ENCODE data around the gene GRHL3.

The GRHL3 gene

DNA sequence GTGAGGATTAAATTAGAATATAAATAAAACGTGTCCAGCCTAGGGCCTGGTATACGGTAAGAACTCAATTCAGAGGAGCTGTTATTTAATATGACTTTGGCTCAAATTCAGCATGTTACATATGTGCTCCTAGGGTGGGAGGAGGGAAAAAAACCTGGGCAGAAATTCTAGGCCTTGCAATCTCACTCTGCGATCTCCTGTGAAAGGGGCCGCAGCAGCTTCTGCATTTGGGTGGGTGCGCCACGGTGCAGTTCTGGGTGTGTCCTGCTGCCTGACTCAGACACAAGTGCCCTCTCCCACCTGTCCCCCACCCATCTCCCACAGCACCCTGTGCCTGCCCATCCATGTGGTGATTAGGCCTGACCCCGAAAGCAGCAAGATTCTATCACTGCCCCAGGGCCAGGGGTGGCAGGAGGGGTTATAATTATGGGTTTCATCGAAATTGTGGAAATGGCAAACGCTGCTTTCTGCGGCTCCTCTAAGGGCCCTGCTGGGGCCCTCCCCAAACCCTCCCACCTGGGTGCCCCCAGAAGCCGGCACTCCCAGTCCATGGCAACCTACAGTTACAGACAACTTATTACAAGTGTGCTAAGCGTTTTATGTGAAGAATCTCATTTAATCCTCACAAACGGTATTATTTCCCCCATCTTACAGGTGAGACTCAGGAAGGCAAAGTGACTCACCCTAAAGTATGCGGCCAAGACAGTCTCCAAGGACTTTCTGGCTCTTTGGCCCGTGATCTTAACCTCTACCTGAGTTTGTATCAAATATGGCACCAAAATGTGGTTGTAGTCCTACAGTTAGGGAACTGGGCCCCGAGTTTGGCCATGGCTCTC lies 25.5 kb upstream of the GRHL3 start:
- DNase-seq (ENCODE audit: low read depth in 2 of 2, low spot score in 1 of 2): no peak

DNA sequence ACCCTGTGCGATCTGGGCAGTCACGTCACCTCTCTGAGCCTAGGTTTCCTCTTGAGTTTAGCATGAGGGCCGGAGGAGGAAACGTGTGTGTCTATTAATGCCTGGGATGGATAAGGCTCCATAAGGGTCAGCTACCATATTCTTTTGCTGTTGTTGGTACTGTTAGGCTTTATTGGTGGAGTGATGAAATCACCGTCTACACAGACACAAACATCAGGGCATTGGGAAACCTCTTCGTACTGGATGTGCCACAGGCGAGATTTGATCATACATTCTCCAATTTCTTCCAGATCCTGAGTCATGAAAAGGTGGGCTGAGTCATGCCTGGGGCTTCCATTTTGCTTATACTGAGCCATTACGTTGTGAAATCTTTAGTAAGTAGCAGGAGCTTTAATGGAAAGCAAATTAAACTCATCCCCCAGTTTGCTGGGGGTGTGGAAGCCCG lies 24.9 kb upstream of the GRHL3 start:
- no peak for DNase-seq (ENCODE audit: low read depth in 2 of 2, low spot score in 1 of 2)

DNA sequence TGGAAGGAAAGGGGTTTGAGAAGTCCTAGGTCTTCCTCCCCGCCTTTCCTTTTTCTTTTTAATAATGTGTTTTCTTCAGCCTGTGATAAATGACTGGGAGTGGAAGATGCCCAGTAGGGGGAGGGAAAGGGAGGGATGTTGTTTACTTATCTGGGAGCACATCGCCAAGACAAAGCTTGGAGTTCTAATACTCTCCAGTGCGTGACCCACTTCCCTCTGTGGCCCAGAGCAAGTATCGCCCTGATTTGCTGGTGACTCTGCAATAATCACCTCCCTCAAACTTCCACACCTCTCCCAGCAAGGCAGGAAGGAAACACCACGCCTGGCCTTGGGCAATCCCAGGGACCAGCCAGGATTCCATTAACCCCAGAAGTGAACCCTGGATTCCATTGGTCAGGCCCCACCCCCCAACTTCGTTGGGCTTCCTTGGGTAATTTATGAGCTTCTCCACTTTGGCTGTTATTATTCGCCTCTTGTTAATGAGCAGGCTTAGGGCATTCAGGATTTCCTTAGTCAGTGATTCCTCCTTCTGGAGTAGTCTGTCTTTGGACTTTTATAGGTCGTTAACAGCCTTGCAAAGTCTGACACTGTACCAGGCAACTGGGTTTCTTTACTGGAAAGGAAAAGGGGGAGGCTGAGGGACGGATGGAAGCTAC lies 24.3 kb upstream of the GRHL3 start:
- no peak for DNase-seq (ENCODE audit: low read depth in 2 of 2, low spot score in 1 of 2)

DNA sequence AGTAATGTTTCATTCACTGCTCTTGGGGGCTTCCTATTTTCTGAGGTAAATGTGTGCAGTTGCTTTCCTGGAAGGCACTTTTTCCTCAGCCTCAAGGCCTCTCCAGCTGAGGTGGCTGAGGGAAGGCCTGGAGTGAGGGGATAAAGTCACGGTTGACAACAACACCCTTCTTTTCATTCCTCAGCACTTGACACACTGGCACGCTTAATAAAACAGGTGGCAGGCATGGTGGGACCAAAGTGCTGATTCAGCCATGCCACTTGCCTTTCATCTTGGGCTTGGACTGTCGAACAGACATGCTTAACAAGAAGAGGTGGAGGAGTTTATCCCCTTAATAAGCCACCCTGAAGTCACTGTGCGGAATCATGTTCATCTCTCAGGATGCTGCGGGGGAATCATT lies 23.6 kb upstream of the GRHL3 start:
- DNase-seq (ENCODE audit: low read depth in 2 of 2, low spot score in 1 of 2): no peak

DNA sequence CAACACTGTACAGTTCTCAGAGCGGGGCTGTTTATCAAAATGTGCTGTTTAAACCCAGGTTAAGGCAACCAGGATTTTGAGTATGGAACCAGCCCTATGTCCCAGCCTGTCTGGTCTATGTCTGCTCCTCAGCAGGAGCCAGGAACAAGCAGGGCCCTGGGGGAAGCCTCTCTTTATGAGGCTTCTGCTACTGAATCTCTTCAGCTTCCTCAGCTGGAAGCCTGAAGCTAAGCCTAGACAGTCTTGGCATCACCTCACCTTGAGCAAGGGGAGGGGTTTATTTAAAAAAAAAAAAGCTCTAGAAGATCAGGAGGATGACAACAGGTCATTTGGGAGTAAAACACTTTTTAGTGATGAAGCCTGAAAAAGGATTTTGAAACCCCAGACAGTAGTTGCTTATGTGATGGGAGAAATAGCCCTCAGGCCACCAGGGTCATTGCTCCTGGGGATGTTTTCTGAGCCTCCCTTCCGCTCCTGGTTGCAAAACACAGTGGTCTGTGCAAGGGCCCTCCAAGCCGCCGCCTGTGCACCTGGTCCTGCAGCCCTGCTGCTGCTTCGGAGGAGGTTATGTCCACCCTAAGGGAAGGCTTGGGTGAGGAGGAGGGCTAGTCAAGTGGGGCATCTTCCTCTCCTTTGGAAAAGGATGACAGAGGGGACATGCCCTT lies 21.8 kb upstream of the GRHL3 start:
- DNase-seq (ENCODE audit: low read depth in 2 of 2, low spot score in 1 of 2): no peak

DNA sequence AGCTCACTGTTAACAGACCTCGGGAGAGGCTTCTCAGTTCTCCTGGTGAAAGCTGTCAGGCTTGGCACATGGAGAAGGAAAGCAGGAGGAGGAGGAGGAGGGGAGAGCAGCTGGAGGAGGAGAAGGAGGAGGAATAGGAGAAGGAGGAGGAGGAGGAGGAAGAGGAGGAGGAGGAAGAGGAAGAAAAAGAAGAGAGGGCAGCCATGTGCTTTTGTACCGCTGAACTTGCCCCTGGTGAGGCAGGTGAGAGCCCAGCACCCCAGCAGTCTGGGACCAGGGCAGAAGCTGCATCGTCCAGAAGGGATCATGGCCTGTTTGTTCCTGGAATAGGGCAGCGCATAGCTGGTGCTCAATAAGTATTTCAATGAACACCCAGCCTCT lies 21.3 kb upstream of the GRHL3 start:
- no peak for DNase-seq (ENCODE audit: low read depth in 2 of 2, low spot score in 1 of 2)

DNA sequence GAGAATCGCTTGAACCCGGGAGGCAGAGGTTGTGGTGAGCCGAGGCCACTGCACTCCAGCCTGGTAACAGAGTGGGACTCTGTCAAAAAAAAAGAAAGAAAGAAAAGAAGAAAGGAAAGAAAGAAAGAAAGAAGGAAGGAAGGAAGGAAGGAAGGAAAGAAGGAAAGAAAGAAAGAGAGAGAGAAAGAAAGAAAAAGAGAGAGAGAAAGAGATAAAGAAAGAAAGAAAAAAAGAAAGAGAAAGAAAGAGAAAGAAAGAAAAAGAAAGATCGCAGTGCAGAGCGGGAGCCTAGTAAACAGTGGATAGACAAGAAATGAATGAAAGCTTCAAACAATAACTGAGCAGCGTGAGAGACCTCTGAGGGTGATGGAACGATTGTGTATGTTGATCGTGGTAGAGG lies 20.6 kb upstream of the GRHL3 start:
- no peak for DNase-seq (ENCODE audit: low read depth in 2 of 2, low spot score in 1 of 2)

DNA sequence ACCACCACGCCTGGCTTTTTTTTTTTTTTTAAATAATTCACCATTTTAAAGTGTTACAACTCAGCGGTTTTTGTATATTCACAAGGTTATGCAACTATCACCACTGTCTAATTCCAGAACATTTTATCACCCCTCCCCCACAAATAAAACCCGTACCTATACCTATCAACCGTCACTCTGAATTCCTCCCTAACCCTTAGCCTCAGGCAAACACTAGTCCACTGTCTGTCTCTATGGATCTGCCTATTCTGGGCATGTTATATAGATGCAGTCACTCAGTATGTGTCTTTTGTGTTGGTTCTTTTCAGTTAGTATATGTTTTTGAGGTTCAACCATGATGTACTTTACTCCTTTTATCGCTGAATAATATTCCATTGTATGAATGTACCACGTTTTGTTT lies 19.3 kb upstream of the GRHL3 start:
- DNase-seq (ENCODE audit: low read depth in 2 of 2, low spot score in 1 of 2): no peak

DNA sequence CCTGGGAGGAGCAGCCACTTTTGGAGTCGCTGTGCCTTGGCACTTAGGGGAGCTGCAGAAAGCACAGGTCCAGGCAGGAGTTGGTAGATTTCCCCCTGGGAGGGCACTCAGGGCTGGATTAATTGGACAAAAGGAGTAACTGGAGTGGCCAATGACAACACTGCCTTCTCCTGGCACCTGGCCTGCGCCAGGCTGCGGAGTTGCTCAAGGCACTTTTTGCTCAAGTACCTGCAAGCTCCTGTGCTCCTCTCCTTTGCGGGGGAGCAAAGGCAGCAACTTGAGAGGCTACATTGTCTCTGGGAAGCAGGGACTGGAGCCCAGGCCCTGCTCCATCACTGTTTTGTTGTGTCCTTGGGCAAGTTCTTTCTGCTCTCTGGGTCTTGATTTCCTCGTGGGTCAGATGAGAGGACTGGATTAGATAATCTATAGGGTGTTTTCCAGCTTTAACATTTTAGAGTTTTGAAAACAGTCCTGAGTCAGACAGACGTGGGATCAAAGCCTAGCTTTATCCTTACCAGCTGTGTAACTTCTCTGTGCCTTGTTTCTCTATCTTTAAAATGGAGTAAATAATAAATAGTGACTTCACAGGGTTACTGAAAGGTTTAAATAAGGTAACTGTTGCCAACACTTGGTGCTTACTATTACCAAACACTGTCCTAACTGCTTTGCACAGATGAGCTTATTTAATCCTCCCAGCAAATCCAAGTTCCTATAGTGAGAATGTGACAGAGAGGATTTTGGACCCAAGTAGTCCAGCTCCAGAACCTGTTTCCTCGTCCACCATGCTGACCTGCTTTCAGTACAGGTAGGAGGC lies 18.0 kb upstream of the GRHL3 start:
- no peak for DNase-seq (ENCODE audit: low read depth in 2 of 2, low spot score in 1 of 2)

DNA sequence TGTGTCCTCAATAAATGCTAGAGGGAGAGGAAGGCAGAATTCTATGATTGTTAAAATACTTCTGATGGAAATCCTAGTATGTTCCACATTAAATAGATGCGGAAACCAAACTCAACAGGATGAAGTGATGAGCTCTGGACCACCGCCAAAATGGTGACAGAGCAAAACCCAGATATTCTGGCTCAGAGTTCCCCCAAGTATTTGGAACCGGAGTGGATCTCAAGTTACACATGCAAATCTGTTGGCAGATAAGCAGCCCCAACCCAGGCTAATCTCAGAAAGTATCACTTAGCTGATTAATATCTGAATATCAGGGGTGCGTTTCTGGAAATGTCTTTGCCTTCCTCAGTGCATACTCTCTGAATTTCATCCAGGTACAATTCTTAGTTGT lies 17.4 kb upstream of the GRHL3 start:
- DNase-seq (ENCODE audit: low read depth in 2 of 2, low spot score in 1 of 2): no peak

DNA sequence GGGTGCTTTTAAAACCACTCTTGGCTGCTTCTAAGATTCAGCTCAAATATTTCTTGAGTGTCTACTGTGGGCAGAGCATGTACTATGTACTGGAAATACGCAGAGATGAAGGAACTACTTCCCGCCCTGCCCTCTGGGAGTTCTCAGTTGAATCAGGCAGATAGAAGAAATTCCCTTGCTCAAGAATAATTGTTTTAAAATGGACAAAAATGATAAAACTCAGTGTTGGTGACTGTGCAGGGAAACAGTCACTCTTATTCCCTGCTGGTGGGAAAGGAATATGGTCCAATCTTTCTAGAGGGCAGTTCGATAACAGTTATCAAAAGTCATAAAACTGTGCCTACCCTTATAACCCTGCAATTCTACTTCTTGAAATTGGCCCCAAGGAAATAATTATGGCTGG lies 16.9 kb upstream of the GRHL3 start:
- DNase-seq (ENCODE audit: low read depth in 2 of 2, low spot score in 1 of 2): no peak

DNA sequence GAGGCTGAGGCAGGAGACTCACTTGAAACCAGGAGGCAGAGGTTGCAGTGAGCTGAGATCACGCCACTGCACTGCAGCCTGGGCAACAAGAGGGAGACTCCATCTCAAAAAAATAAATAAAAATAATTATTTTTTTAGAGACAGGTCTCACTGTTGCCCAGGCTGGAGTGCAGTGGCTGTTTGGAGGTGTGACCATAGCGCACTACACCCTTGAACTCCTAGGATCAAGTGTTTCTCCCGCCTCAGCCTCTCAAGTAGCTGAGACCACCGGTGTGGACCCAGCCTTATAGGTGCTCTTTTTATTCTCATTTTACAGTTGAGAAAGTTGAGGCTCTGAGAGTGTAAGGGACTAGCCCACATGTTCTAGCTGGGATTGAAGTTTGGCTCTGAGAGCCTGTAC lies 15.6 kb upstream of the GRHL3 start:
- no peak for DNase-seq (ENCODE audit: low read depth in 2 of 2, low spot score in 1 of 2)

DNA sequence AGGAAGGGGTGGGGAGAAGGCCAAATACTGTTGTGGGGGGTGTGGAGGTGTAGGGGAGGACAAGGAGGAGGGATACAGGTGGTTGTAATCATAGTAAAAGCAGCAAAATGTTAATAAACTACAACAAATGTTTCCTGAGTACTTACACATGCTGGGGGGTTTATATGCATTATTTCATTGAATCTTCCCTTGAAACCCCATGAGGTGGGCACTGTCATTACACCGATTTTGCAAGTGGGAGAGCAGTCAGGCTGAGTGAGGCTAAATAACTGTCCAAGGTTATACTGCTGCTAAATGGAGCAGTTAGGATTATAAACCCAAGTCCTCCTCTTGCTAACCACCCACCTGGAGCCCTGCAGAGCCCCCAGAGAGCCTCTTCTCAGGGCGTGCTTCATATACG lies 14.4 kb upstream of the GRHL3 start:
- no peak for DNase-seq (ENCODE audit: low read depth in 2 of 2, low spot score in 1 of 2)

DNA sequence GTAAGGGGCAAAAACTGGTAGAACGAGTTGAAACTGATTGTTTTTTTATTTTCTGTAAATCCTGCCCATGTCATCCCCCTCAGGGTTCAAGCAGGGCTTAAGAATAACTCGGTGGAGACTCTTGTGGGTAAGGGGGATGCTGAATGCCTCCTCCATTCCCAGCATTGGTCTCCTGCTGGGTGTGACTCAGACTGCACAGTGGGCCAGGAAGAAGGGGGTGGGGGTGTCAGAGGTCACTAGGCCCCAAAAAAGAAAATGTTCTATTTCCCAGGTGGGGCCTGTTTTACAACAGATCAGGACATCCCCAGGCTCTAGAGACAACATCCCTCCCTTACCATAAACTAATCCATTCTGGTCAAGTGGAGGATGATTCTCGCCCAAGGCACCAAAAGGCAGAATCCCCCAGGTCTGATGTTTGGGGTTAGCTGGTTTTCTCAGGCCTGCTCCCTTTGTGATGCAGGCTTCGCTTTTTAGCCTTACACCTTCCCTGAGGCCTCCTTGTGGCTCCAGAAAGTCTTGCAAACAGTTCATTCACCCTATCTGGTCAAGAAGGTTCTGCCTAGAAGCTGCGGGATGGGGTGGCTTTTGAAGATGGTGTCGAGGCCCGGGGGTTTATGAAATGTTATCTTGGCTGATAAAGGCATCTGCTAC lies 10.7 kb upstream of the GRHL3 start:
- DNase-seq (ENCODE audit: low read depth in 2 of 2, low spot score in 1 of 2): no peak

DNA sequence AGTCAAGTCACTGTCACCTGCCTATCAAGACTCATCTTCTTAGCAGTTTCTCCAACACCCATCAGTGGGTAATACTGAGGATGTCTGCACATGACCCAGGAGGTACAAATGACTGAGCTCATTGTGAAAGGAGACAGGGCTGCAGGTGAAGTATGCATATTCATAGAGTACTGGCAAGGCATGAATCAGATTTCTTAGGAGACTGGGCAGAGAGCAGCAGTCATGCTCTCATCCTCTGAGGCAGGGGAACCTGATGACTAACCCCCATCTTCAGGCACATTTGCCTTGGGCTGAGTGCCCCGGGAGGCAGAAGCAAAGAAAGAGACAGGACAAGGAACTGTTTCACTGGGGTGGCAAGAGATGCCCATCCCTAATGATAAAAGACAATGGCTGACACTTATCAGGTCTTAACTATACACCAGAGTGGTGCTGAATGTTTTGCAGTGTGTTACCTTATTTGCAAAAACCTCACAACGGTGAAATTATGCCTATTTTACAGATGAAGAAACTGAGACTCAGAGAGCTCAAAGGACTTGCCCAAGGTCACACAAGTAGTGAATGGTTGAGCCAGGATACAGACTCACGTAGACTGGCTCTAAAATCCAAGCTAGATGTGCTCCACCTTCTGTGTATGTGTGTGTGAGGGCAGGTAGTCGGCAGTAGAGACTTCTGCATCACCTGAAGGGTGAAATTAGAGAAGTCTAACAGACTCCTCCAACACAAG lies 9.2 kb upstream of the GRHL3 start:
- no peak for DNase-seq (ENCODE audit: low read depth in 2 of 2, low spot score in 1 of 2)

DNA sequence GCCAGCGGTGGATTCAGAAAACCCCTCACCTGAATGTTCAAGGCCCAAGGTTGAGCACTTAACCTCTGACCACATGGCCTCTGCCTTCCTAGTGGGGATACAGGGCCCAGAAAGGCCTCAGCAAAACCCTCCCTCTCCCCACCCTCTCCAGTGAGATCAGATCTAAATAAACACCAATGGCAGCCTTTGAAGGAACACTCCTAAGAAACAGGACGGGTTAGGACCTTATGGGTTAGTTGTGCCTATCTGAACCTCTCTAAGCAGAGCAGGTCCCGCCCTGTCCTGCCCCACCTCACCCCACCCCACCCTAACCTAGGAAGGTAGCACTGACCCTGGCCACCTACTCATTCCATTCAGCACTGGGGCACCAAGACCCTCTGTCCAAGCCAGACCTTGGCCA lies 7.9 kb upstream of the GRHL3 start:
- DNase-seq (ENCODE audit: low read depth in 2 of 2, low spot score in 1 of 2): no peak

DNA sequence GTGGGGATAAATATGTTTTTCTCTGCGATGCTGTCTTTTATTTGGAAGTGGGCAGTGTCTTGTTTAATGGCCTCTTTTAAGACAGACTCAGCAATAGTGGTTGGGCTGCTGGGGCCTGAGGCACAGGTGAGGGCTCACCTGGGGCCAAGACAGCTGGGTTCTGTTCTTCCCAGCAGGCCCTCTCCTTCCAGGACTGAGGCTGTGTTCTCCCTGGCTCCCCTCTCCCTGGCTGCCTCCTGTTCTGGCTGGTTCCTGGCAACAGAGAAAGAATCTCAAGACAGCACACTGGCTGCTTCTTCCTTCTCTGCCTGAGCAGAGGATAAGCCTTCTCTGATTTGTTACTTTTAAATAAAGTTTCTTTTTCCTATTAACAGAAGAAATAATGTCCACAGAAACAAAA lies 7.4 kb upstream of the GRHL3 start:
- DNase-seq (ENCODE audit: low read depth in 2 of 2, low spot score in 1 of 2): no peak

DNA sequence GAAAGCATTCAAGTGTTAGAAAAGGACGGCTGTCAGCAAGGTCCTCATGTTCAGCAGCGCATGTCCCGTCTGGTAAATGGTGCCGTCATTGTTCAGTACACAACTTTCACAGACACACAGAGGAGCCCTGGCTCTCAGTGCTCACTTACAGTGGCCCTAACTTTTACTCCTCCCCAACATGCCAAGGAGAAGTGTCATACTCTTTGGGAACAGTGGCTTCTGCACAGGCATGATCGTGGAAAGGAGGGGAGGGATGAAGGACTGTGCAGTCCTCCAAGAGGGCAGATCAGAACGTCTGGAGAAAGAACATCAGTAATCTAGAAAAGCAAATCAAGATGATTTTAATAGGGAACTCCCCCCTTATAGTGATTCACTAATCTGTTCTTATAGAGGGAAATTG lies 3.8 kb upstream of the GRHL3 start:
- DNase-seq (ENCODE audit: low read depth in 2 of 2, low spot score in 1 of 2): no peak

DNA sequence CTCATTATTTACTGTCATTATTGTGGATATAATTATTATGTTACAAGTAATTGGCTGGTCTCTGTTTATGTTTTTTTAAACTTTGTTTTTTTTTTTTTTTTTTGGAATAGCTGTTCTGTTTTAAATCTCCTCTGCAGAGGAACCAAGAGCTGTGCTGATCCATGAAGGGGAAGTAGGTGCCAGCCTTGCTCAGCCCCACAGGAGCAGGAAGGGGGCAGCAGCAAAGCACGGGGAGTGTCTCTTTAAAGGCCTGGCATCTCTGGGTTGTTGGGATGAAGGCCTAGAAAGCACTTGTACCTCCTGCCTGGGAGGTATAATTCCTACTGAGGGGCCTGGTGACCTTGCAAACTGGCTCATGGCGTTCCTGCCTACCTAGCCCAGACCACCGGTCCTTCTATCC lies 2.5 kb upstream of the GRHL3 start:
- DNase-seq (ENCODE audit: low read depth in 2 of 2, low spot score in 1 of 2): no peak

DNA sequence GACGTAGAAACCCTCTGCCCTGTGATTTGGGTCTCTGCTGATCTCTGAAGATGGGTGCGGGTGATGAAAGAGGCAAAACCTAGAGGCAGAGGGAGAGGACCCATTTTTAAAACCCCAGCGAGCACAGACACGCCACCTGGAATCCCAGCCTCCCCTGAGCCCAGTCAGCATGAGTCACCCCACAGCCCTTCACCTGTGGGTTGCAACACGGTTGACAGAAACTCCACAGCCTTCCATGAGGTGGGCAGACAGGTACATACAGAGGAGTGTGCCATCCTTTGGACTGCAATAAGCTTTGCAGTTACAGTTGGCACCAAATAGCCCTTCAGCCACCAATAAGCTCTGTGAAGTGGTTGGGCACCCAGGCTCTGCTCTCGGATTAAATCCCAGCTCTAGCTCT lies 2.1 kb upstream of the GRHL3 start:
- no peak for DNase-seq (ENCODE audit: low read depth in 2 of 2, low spot score in 1 of 2)
